HG03039 (cell line): ENCODE measurements around the gene WIPF3.
"Not testable (repeated sequence)": the region's sequence is repeated elsewhere in the genome, so short reads cannot be mapped to it uniquely, and the experiment has no call there.

Experiments
- ATAC-seq: cut with Tn5 transposase; IDR thresholded peaks from one replicate; pipeline ENCODE4 v1.9.1; 2021; ENCODE audit warnings: mild to moderate bottlenecking, moderate library complexity; ENCODE audit not compliant: unreplicated experiment

WIPF3 gene

DNA sequence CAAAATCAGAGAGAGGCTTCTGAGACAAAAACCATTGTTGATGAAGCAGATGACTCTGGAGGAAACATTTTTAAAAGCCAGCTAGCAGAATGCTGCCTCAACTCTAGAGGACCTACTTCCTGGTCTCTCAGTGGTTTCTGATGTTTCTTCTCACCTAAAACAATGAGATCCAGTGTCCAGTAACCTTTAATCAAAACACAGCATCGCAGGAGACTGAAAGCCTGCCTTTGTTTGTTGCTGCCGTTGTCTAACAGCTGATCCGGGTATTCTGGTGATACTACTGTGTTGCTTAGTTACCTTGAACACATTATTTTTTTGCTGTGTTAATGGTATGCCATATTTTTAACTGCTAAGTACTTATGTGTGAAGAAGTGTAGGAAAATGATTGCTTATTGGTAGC lies 70.9 kb downstream of the WIPF3 start:
- no peak for ATAC-seq

DNA sequence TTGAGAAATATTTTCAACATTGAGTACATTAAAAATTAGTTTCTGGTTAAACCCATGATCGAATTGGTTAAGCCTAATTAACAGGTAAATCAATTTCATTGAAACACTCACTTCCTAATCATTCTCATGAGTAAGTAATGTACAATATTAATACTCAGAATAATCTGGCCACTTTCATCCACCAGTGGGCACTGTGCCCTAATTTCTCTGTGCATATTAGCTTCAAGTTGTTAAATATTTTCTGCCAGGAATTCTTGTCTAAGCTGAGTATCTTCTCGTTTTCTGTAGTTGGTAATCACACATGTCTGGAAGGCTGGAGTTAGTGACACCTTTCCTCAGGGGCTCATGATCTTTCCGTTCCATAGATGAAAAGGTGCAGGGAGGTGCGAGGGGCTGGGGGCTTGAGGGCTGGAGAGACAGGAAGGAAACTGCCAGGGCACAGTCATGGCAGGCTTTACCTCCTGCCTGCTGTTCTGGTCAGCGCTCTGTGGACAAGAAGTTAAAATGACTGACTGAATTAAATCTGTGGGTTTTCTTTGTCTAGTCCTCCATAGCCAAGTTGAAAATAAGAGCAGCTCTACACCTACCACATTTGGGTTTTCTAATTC lies 71.9 kb downstream of the WIPF3 start:
- no peak for ATAC-seq

DNA sequence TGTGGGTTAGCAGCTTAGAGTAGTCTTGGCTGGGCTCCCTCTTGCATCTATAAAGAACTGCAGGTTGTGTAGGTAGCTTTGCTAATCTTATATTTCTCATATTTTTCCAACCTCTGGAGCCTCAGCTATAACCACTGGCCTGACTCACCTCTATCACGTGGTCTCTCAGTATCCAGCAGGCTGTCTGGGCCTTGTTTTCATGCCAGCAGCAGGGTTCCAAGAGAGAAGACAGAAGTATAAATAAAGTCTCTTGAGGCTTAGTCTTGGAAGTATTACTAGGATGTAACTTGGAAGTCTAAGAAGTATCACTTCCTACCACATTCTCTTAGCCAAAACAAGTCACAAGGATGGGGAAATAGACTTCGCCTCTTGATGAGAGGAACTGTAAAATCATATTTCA lies 73.3 kb downstream of the WIPF3 start:
- no peak for ATAC-seq

DNA sequence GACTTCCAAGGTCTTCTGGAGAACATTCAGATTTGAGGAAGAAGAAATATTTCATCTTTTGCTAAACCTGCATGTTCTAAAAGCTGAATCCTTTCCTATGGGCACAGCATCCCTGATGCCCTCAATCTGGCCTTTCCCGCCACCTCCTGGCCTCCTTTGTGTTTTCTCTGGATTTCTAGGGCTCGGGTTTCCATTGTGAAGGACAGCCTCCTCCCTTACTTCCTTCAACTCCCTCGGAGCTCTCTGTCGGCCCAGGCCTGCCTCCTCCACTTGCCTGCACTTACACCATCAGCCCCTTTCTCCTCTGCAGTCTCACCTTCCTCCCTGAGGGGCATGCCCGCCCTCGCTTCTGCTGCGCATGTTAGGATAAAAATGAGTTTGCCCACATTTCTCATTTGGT lies 75.4 kb downstream of the WIPF3 start:
- no peak for ATAC-seq

DNA sequence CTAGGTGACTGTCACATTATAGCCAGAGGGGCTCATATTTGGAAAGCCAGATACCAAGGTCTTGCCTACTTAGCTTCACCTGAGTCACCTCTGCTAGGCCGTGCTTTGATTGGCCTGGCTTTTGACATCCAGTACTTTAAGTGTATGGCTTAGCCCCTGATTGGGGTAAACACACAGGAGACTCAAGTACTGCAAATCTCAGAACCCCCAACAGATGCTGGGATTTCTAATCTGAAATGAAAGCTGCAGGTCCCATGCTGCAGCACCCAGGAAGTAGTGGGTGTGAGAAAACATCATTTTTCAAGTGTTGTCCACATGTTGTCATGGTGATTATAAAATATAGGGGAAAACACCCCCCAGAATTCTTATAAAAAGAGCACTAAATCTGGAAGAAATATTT lies 76.2 kb downstream of the WIPF3 start:
- ATAC-seq, result no peak

DNA sequence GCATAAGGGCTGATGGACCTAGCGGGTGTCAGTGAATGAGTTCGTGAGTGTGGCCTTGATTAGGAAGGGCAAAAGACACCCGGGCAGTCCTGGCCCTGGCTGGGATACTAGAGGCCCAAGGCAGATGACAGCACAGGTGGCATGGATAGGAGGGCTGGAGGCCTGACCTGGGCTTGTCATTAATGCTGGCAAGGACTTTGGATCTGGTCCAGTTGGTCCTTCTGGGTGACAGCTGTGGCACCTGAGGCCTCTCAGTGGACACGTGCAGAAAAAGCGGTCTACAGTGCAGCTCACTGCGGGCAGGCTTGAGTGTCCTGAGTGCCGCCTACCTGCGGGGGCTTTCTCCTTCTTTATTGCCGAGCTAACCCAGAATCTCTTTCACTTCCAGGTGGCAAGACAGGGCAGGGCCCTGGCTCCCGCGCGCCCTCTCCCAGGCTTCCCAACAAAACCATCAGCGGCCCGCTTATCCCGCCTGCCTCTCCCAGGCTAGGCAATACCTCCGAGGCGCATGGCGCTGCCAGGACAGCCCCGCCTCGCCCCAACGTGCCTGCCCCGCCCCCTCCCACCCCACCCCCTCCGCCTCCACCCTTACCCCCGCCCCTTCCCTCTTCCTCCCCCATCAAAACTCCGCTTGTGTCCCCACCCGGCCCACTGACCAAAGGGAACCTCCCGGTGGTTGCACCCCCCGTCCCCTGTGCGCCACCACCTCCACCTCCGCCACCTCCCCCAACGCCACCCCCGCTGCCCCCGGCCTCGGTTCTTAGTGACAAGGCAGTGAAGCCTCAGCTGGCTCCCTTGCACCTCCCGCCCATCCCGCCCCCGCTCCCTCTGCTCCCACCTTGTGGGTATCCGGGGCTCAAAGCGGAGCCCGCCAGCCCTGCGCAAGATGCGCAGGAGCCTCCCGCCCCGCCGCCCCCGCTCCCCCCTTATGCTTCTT lies 77.4 kb downstream of the WIPF3 start:
- no peak for ATAC-seq

DNA sequence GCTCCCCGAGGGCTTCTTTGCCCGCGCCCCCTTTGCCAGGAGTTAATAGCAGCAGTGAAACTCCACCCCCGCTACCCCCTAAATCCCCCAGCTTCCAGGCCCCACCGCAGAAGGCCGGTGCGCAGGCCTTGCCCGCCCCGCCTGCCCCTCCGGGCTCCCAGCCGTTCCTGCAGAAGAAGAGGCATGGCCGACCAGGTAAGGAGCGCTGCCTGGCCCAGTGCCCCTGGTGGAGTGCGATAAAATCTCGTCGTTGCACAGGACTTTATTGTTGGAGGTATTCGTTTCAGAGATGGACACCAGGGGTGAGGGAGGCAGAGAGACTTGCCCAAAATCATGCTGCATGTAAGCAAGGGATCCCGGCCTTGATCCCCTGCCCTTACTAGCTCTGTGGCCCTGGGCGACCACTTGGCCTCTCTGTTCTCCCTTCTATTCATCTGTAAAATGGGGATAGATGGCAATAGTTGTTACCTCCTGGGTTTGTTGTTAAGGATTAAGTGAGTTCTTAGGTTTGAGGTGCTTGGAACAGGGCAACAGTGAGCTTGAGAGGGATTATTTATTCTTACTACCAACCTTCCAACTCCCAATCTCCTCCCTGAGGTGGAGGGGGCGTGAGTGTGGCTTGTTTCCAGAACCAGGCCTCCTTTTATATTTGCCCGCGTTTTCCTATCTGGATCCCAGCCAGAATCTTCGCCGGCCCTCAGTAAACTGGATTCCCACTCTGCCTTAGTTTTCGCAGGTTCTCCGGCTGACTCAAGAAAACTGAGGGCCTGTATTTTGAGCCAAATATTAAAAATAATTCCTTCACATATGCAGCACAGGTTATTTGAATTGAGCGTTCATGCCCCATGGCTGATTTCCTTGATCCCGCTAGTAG lies 78.3 kb downstream of the WIPF3 start:
- ATAC-seq, result no peak

DNA sequence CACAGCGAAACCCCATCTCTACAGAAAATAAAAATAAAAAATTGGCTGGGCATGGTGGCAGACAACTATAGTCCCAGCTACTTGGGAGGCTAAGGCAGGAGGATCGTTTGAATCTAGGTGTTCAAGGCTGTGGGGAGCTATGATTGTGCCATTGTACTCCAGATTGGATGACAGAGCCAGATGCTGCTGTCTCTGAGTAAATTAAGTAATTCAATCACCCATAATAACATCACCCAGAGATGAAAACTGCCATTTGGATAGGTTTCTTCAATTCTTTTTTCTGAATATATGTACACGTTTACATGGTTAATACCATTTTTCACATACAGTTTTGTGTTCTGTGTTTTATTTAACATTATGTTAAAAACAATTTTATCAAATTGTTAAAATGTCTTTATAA lies 79.3 kb downstream of the WIPF3 start:
- no peak for ATAC-seq

DNA sequence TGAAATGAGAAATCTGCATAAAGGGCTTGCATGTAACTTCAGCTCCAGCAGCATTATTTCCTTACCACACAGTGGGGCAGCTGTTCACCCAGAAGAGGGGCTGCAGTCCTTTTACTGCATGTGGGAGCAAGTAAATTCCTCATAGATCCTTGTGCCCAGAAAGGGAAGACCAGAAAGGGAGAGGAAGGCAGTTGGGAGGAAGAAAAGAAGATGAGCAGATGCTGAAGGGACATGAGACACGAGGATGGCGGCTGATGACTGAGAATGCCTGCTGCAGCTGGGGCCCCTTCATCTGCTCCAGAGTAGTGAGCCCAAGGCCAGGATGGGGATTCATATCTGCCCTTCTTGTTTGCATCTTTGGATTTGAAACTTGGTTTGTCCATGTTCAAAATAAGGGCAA lies 80.5 kb downstream of the WIPF3 start:
- no peak for ATAC-seq

DNA sequence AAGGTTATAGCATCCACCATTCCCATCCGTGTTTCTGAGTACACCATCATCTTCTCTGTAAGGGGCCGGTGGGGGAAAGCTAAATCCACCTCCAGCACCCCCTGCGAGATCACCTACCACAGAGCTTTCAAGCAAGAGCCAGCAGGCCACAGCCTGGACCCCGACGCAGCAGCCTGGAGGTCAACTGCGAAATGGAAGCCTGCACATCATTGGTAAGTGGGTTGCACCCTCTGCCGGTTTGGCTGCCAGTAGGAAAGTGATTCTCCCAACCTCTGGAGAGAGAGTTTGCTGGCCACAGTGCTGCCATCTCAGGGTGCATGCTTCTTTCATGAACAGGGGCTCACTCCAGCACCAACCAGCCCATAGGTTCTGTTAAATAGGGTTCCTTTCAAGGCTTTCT lies 81.7 kb downstream of the WIPF3 start:
- no peak for ATAC-seq

DNA sequence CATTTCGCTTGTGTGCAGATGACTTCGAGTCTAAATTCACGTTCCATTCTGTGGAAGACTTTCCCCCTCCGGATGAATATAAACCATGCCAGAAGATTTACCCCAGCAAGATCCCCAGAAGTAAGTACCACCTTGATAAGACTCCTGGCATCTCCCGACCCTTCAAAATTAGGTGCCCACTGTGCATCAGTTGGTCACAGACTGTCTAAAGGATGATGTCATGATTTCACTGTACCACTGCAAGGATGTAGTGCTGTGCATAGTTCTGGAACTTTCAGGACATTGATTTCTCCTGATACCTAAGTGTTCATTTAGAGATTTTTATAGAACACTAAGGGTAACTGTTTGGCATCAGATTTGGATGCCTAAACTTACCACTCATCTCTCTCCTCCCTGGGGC lies 83.0 kb downstream of the WIPF3 start:
- no peak for ATAC-seq

DNA sequence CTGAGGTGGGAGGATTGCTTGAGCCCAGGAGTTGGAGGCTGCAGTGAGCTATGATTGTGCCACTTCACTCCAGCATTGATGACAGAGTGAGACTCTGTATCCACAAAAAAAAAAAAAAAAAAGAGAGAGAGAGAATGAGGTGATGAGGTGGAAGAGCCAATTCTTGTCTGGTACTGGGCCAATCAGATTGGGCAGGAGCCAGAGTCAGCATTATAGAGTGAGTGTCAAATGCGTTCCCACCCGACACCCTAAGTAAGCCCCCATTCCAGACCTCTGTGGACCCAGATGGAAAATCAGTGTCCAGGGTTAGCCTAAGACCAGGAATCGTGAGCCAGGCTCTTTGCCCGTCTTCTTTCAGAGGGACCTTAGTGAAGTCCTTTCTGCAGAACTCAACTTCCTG lies 83.9 kb downstream of the WIPF3 start:
- no peak for ATAC-seq

DNA sequence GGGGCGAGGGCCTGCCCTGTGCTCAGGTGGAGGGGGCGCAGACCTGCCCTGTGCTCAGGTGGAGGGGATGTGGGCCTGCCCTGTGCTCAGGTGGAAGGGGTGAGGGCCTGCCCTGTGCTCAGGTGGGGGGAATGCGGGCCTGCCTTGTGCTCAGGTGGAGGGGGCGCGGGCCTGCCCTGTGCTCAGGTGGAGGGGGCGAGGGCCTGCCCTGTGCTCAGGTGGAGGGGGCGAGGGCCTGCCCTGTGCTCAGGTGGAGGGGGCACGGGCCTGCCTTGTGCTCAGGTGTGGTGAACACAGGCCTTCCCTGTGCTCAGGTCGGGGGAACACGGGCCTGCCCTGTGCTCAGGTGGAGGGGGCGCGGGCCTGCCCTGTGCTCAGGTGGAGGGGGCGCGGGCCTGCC lies 84.5 kb downstream of the WIPF3 start:
- ATAC-seq, result not testable (repeated sequence)

DNA sequence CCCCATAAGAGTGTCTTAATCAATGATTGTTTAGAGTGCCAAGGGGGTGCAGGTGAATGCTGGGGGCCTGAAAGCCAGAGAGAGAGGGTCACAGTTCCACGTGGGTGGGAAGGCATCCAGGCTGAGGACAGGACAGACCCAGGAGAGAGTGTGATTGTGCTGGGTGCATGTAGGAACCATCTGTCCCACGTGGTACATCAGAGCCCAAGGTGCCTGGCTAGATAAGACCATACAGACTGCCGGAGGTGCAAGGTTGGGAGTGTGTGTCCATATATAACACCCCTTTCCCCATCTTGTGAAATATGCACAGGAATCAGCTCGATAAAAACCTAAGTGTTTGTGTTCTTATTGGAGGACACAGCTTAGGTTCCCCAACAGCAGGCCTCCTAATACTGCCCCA lies 85.5 kb downstream of the WIPF3 start:
- no peak for ATAC-seq

DNA sequence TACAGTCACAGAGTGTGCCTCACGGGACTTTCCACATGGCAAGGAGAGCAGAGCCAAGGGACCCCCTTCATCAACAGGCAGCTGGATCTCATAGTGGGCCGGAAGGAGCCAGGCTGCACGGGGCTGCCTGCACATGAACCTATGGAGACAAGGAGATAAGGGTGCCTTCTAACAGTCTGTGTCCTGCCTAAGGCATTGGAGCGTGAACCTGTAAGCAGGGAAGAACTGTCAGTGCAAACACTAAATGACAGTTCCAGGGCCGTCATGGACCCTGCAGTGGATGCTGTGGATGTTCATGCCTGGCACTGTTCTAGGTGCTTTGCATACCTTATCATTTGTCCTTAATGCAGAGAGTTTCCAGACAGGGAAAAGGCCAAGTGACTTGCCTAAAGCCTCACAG lies 85.9 kb downstream of the WIPF3 start:
- ATAC-seq, result no peak

DNA sequence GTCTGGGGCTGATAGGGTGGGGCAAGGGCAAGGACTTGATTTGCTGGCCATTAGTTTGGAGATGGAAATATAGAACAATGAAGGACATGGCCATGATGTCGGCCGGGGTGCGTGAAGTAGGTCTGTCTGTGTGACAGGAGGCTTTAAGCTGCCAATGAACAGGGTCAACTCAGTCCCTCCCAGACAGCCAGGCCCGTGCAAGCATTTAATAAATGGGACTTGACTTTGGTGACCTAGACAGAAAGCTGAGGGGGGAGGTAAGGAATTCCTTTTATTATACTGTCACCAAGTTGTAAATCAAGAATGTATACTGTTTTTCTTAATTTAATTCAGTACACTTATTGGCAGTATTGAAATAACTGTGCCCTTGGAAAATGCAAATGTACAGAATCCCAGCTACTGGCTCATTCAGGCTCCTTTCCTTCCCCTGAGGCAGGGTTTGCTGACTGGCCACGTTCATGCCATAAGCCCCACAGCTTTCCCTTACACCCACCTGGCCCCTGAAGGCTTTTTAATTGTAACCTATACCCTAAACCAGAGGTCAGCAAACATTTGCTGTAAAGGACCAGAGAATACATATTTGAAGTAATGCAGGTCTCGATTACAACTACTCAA lies 87.2 kb downstream of the WIPF3 start:
- ATAC-seq, result no peak

DNA sequence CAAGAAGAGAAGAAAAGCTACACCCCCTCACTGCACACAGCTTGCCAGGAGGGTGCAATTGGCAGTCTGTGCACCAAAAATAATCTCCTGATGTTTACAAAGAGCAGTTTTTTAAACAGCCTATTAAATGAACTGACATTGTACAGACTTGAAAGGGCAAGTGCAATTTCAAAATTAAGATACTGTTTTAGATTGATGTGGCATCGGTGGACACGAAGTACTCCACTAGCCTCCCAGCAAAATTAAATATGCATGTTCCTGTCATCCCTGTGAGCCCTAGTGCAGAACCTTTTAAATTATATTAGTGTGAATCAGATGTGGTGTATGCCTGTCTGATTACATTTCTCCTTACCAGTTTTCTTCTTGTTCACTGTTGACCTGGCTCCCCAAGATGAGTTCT lies 87.9 kb downstream of the WIPF3 start:
- ATAC-seq, result no peak

DNA sequence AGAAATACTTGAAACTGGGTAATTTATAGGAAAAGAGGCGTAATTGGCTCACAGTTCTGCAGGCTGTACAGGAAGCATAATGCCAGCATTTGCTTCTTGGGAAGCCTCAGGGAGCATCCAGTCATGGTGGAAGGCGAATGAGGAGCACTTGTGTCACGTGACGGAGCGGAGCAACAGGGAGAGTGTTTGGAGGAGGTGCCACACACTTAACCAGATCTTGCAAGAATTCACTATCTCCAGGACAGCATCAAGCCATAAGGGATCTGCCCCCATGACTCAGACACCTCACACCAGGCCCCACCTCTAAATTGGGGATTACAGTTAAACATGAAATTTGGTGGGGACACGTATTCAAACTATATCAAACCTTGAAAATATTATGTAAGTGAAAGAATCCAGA lies 89.3 kb downstream of the WIPF3 start:
- no peak for ATAC-seq

DNA sequence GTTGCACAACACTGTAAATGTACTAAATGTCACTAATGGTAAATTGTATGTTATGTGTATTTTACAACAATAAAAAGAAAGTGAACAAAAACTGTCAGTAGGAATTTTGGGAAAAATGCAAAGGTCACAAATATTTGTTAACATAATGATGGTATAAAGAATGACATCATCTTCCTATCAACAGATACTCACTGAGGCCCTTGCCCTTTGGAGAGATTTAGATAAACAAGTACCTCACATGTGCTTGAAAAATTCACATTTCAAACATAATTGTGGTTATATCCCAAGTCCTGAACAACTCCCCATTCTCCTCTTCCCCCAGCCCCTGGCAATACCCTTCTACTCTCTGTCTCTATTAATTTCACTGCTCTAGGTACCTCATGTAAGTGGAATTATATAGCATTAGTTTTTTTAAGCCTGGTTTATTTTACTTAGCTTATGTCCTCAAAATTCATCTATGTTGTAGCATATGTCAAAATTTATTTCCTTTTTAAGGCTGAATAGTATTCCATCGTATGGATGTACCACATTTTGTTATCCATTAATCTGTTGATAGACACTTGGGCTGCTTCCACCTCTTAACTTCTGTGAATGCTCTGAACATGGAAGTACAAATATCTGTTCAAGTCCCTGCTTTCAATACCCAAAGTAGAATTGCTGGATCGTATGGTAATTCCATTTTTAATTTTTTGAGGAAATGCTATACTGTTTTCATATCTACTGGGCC lies 90.5 kb downstream of the WIPF3 start:
- no peak for ATAC-seq

DNA sequence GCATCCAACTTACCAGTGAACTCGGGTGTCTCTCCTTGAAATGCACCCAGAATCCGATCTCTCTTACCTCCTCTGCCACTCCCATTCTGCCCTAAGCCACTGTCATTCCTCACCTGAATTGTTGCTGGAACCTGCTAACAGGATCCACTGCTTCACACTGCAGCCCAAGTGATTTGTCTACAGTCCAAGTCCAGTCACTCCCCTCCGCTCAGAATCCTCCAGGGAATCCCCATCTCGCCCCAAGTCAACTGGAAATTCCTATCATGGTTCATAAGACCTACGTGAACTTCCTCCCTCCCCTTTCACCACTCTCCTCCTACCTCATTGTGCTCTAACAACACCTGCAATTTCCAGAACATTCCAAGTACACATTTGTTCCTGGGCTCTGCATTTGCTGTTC lies 92.0 kb downstream of the WIPF3 start:
- ATAC-seq, result no peak

DNA sequence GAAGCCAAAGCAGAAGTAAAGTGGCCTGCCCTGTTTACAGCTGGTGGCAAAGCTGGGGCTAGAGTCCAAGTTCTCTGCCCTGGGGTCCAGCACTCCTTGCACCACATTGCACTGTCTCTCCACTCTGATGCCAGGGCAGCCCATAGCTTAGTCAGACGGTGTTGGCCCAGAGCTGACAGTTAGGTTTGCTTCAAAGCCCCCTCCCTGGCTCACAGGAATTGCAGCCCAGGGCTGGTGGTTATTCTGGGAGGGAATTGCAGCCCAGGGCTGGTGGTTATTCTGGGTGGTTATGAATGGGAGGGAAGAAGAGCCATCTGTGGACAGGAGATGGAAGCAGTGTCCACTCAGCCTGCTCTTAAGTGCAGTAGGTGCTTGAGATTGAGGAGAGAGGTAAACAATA lies 94.4 kb downstream of the WIPF3 start:
- no peak for ATAC-seq
